GF-D8 (cell line): Measurements from ENCODE around the gene OBP2A.
"Not testable (repeated sequence)": the region's sequence is repeated elsewhere in the genome, so short reads cannot be mapped to it uniquely, and the experiment has no call there.

ENCODE experiments used
- DNase-seq: peaks from one replicate; lab custom pipeline; 2025; lab: John Stamatoyannopoulos, UW

The OBP2A gene, protein sequence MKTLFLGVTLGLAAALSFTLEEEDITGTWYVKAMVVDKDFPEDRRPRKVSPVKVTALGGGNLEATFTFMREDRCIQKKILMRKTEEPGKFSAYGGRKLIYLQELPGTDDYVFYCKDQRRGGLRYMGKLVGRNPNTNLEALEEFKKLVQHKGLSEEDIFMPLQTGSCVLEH

GRCh38 chr9:135545646-135546176, at the start of gene OBP2A:
Gene OBP2A, plus strand, starts transcription at chr9:135546126. Its CDS starts 55 bp downstream, at chr9:135546181.
- DNase-seq: not testable (repeated sequence)

DNA sequence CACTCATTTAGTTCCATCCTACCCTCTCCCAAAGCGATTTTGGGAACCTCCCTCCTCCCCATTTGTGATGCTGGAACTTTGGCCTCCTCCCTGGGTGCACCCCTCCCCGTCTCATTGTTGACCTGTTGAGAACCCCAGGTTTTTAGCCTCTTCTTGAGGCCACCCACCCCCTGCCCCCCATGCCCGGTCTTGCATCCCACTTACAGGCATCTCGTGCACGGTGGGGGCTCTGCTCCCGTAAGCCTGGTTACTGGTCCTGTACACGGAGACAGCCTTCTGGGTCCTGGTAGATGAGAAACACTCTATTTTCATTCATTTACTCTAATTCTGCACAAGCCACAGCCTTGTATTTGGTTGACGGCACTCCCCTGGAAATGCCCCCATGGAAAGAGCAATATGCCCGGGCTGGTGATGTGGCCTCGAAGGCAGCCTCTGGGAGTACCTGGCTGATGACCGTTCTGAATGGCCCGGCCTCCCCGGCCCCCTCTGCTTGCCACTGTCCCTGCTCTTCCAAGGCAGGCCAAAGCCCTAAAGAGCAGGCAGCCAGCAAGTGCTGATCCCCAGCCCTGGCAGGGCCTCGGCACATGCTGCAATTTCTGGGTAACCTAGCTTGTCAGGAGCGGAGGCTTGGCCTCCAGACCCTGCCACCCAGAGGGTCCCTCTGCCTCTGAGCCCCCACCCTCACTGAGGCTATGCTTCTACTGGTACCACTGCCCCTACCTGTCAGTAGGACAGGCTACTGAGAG, 47.4 kb upstream of the OBP2A start:
- DNase-seq: no peak

GRCh38 chr9:135499326-135500070, 46.4 kb upstream of the OBP2A start:
- peak; percentile 47 for DNase-seq

GRCh38 chr9:135500071-135500524, 45.8 kb upstream of the OBP2A start:
- no peak for DNase-seq

DNA sequence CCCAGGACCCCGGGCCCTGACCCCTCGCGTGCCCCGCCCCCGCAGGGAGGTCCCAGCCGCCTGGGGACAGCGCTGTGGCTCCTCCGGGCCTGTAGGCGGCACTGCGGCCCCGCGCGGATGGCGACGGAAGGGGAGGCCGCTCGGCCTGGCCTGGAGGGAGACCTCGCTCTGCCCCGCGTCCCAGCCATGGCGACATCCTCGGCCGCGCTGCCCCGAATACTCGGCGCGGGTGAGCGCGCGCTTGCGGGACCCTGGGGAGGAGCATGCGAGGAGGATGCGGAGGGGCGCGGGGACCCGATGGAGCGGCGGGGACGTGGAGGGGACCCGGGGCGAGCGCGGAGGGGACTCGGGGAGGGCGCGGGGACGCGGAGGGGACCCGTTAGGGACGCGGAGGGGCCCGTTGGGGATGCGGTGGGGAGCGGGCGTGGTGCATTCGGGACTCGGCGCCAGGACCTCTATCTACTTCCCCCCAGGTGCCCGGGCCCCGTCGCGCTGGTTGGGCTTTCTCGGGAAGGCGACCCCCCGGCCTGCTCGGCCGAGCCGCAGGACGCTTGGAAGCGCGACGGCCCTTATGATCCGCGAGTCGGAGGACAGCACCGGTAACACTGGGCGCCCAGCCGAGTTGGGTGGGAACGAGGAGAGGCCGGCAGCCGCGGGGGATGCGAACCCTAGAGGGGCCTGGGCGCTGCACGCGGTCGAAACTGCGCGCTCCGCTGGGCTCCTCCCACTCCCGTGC, 45.2 kb upstream of the OBP2A start, which contains the start of gene MRPS2:
Gene MRPS2 (plus strand): TSS at position 158 of the 736 bp plus-strand sequence. CDS start 29 bp downstream, at position 187.
- peak; percentile 45 for DNase-seq

GRCh38 chr9:135501261-135502167, 44.4 kb upstream of the OBP2A start:
- no peak for DNase-seq

DNA sequence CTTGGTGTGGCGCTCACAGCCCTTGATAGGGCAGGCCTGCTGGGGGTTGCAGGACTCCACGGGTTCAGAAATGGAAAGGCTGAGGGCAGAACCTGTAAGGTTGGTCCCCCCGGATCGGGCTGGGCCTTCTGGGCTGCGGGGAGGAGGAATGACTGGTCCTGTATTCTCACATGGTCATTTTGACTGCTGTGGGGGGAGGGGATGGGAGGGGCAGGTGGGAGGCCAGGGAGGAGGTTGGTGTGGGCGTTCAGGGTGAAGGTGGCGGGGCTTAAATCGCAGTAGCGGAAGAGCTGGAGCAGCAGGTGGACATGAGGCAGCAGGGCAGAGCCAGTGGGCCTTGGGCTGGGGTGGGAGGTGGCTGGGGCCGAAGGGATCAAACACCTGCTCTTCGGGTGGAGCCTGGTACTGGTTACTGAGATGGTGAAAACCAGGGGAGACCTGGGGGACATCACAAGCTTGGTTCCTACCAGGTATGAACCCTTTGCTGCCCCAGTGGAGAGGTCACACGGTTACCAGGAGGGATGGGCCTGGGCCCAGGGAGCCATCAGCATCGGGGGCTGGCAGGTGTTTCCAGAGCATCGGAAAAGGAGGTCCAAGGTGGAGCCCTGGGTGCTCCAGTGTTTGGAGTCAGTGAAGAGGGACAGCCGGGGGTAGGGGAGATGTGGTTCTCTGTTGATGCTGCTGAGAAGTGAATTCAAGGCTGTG, 43.6 kb upstream of the OBP2A start:
- DNase-seq: no peak

- DNase-seq: no peak
These were observed 43.0 kb upstream of the OBP2A start for GRCh38 chr9:135502873-135503321.

- DNase-seq: no peak
These were observed 42.3 kb upstream of the OBP2A start for GRCh38 chr9:135503371-135504261.

DNA sequence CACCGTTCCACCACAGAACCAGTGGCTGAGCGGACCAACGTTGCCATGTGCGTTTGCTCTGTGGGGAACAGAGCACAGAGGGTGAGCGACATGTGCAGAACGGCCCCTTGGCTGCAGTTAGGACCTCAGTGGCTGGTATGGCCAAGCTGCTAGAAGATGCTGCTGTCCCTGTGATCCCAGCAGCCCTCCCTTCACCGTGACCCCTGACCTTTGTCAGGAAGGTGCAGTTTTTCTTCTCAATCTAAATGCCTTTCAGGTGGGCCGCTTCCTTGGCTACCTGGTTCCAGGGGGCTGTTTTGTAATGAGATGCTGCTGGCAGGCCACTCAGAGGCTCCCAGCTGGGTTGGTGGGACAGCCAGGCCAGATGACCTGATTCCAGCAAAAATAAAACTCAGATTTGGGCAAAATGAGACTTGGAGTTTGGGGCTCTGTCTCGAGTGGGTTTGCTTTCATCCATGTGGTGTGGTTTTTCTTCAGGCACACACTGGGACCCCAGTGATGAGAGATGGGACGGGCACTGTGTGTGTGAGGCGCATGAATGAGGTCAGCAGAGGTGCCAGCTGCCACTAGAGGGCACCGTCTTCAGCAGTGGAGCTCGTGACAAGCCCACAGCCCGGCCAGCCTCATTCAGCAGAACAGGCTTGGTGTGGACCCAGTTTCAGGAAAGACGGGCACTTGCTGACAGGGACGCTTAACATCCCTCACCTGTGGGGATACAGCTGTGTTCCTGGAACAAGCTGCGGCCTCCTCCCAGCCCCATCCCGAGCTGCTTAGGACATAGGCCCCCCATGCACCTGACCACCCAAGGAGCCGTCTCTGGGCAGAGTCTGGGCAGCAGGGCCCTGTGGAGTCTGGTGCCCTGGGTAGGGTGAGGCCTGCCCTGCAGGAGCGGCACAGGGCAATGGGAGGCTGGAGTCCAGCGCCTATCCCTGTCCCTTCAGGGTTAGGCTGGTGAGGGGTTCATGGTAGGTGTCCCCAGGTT, 41.4 kb upstream of the OBP2A start:
- no peak for DNase-seq

DNA sequence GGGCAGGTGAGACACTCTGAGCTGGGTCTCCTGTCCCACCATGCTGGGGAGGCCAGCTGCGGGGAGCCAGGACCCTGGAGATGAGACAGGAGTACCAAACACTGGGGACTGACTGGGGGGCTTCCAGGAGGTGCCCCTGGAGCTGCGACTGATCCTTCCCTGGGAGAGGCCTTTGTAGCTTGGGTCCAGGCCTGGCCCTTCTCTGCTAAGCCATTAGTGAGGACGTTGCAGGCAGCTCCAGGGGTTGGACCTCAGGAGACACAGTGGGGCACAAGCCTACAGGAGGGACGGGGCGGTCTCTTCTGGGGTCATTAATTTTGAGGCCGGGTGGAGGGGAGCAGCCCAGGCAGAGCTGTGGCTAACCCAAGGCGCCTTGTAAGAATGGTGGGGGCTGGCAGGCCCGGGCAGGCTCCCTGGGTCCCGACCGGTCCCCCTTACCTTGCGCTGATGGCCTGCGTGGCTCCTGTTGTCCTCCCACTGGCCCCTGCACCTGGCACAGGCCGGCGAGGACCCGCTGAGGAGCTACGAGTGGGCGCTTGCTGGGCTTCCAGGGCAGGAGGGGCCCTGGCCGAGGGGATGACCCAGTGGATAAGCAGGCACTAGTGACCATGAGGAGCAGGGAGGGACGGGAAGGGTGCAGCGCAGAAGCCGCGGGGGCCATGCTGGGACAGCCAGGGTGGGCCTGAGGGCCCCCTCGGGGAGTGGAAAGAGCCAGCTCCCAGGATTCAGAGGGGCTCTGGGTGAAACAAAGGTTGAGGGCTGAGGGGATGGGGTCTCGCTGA, 40.3 kb upstream of the OBP2A start:
- DNase-seq: no peak

DNA sequence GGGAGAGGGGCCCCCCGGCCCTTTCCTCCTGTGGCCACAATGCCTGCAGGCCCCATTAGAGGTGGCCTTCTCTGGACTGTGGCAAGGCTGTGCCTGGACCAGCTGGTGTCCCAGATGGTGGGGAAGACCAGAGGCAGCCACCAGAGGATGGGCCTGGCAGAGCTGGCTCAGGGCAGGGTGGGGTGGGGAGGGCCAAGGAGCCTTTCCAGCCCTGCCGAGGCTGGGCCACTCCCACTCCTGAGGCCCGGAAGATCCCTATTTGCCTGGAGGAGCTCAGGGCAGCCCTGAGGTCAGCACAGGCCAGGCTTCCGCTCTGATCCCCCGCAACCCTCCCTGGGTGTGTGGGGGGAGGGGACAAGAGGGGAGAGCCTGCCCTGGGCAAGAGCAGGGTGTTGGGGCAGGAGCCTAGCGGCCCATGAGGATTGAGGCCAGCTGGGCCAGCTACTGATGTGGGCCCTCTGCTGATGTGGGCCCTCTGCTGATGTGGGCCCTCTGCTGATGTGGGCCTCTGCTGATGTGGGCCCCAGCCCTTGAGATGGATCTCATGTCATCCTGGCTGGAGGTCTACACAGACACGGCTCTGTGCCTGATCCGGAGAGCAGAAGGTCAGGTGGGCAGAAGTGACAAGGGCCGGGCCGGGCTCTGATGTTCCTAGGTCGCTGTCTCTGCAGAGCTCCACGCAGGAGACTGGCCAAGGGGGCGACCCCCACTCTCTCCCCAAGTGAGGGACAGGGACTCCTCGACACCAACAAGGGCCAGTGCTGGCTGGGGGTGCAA, 39.4 kb upstream of the OBP2A start:
- no peak for DNase-seq

GRCh38 chr9:135507104-135508035, 38.6 kb upstream of the OBP2A start:
- DNase-seq: no peak

- DNase-seq: no peak
These were observed 37.6 kb upstream of the OBP2A start for GRCh38 chr9:135508211-135508820.

DNA sequence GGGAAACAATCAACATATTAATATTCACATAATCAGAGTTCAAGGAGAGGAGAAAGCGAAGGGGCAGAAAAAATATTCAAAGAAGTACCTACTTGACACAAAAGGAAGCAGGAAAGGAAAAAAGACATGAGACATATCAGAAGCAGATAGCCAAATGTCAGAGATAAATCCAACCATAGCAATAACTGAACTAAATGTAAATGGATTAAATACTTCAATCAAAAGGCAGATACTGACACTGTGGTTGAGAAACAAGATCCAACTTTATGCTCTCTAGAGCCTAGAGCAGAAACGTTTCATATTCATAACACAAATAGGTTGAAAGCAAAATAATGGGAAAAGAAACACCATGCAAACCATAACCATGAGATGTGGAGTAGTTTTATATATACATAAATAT, 36.5 kb upstream of the OBP2A start:
- no peak for DNase-seq
